GM12892 (cell line): ENCODE results near the gene PARL.

Experiments used
- POLR2A ChIP-seq: IDR thresholded peaks from 2 replicates; pipeline ENCODE4 v1.6.1; 2011; ENCODE audit warnings: low read depth, low read length, control low read depth
- POLR2AphosphoS5 ChIP-seq: IDR thresholded peaks from 2 replicates; pipeline ENCODE4 v1.6.1; 2011; ENCODE audit warnings: low read depth, low read length, control low read depth
- TAF1 ChIP-seq: IDR thresholded peaks from 2 replicates; pipeline ENCODE4 v1.6.1; 2011; ENCODE audit warnings: low read depth, mild to moderate bottlenecking, control low read depth, low read length, borderline replicate concordance

DNA sequence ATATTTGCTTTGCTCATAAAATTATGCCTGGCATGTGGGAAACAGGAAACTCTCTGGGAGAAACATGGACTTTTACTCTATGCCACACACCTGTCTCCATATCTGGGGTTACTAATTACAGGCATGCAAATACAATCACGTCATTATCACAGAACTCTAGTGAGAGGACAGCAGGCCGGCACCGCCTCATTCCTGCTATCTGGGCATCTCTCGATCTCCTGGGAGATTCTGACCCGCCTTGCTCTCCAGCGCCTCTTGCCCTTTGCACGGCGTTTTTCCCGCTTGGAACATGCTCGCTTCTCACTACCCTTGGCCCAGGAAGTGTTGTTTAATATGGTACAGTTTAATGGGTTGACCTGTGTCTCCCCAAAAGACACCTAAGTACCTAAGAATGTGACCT lies 45.4 kb upstream of the PARL start:
- no peak for TF ChIP-seq TAF1
- TF ChIP-seq POLR2A = no peak
- no peak for TF ChIP-seq POLR2AphosphoS5
